HFF-Myc (cell line): ENCODE measurements around the gene ZNF195.

Source experiments
- DNase-seq: peaks from one replicate; pipeline ENCODE4 v3.0.0-alpha.2; 2011; ENCODE audit warnings: low read depth; ENCODE audit errors: extremely low read depth
- H3K4me3 ChIP-seq: replicated peaks from 2 replicates; pipeline ENCODE4 v1.5.1; 2011; ENCODE audit warnings: low read depth, mild to moderate bottlenecking, control low read depth, low read length
- CTCF ChIP-seq: IDR thresholded peaks from 2 replicates; pipeline ENCODE4 v1.5.1; 2012; ENCODE audit warnings: mild to moderate bottlenecking, low read depth, low read length, control low read depth; ENCODE audit errors: missing control alignments

The ZNF195 gene

GRCh38 chr11:3368199-3368598 lies 10.7 kb downstream of the ZNF195 start:
- TF ChIP-seq CTCF: no peak
- no peak for DNase-seq
- H3K4me3 ChIP-seq: no peak overlapping the region

DNA sequence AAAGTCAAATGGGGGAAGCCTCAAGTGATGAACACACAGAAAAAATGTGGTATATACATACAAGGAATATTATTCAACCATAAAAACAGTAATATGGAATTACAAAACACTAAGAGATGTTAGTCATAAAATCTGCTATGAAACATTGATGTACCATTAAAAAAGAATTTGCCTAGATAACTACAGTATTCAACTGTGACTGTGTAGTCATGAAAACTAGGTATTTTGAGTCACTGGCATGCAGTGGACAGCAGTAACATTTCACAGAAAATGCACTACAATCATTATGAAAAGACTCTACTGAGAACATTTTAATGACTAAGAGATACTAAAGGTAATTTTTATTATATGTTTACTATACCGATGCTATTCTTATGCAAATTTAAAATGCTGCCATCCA lies 11.7 kb downstream of the ZNF195 start:
- no peak overlapping the region for H3K4me3 ChIP-seq
- no peak for DNase-seq

GRCh38 chr11:3359092-3359824 lies 19.7 kb downstream of the ZNF195 start:
- DNase-seq: no peak
- TF ChIP-seq CTCF: no peak
- H3K4me3 ChIP-seq: no peak overlapping the region

More for the DNA sequence above, 11.7 kb downstream of the ZNF195 start:
- TF ChIP-seq CTCF: no peak

GRCh38 chr11:3357994-3358676 lies 20.8 kb downstream of the ZNF195 start:
- no peak for TF ChIP-seq CTCF
- H3K4me3 ChIP-seq: no peak overlapping the region
- no peak for DNase-seq

- no peak for TF ChIP-seq CTCF
These were observed 21.6 kb downstream of the ZNF195 start for GRCh38 chr11:3357302-3357701.

GRCh38 chr11:3356858-3357257 lies 22.1 kb downstream of the ZNF195 start:
- TF ChIP-seq CTCF: no peak
- DNase-seq: no peak
- H3K4me3 ChIP-seq: no peak overlapping the region

More at GRCh38 chr11:3357302-3357701, 21.6 kb downstream of the ZNF195 start:
- H3K4me3 ChIP-seq: no peak overlapping the region
- DNase-seq: no peak
